ENCODE results near the gene SGCE.

- TF ChIP-seq CTCF (conservative IDR thresholded peaks at IDR 0.05; ENCODE audit: low read depth in 2 of 2) (no peak), REST (IDR thresholded peaks at IDR 0.05; ENCODE audit: unreplicated experiment) (no peak), EZH2phosphoT487 (IDR thresholded peaks at IDR 0.05; ENCODE audit: unreplicated experiment) (no peak), POLR2AphosphoS5 (IDR thresholded peaks at IDR 0.05; ENCODE audit: low read depth) (no peak), CREB1 (CRISPR knock-in tag; IDR thresholded peaks at IDR 0.05; ENCODE audit: low read depth) (no peak), EZH2 (IDR thresholded peaks at IDR 0.05; ENCODE audit: low read depth, unreplicated experiment) (no peak)
Observed at GRCh38 chr7:94612253-94612652, 43.7 kb downstream of the SGCE start.

All from GM23338 (cell line).